ENCODE measurements around the gene RNASEH1.
"Not testable (repeated sequence)": the region's sequence is repeated elsewhere in the genome, so short reads cannot be mapped to it uniquely, and the experiment has no call there.

- not testable (repeated sequence) for TF ChIP-seq TAF1 (IDR thresholded peaks at IDR 0.05; ENCODE audit: borderline replicate concordance, low read depth, low read length); EZH2 (IDR thresholded peaks at IDR 0.05; ENCODE audit: borderline replicate concordance, control insufficient read depth, low read depth, low read length); ZNF217 (IDR thresholded peaks at IDR 0.05); CTCF (IDR thresholded peaks at IDR 0.05 in 2 of 3, conservative IDR thresholded peaks at IDR 0.05 in 1 of 3; ENCODE audit: control insufficient read depth in 2 of 3, extremely low read depth in 1 of 3, insufficient read depth in 1 of 3, low read depth in 3 of 3, low read length in 3 of 3); HDAC2 (IDR thresholded peaks at IDR 0.05); FOXK2 (IDR thresholded peaks at IDR 0.05); SIN3A (IDR thresholded peaks at IDR 0.05; ENCODE audit: low read depth, low read length); LARP7 (IDR thresholded peaks at IDR 0.05); PML (IDR thresholded peaks at IDR 0.05; ENCODE audit: low read length); PKNOX1 (IDR thresholded peaks at IDR 0.05)
Measured at GRCh38 chr2:3569656-3570055, 11.5 kb upstream of the RNASEH1 start.
